HEK293 (cell line): ENCODE results near the gene UBR1.

Experiments
- CTCF ChIP-seq: fragments of 450-650 bp; formaldehyde crosslinking; IDR thresholded peaks from 2 replicates; pipeline ENCODE4 v1.5.1; 2016; ENCODE audit warnings: missing biosample characterization, missing genetic modification characterization
- HOXA7 ChIP-seq: sonication (generic); formaldehyde crosslinking; IDR thresholded peaks from 2 replicates; pipeline ENCODE4 v1.8.1; 2022; ENCODE audit warnings: missing genetic modification reagents, borderline replicate concordance
- SP2 ChIP-seq: fragments of 450-650 bp; formaldehyde crosslinking; IDR thresholded peaks from 2 replicates; pipeline ENCODE4 v1.5.1; 2016; ENCODE audit warnings: missing biosample characterization, missing genetic modification characterization
- ZNF24 ChIP-seq: fragments of 450-650 bp; formaldehyde crosslinking; IDR thresholded peaks from 2 replicates; pipeline ENCODE4 v1.5.1; 2016; ENCODE audit warnings: missing biosample characterization, missing genetic modification characterization
- ZNF366 ChIP-seq: fragments of 450-650 bp; formaldehyde crosslinking; conservative IDR thresholded peaks from 2 replicates; pipeline ENCODE4 v1.5.1; 2016; ENCODE audit warnings: missing biosample characterization, missing genetic modification characterization
- ZNF48 ChIP-seq: fragments of 450-650 bp; formaldehyde crosslinking; IDR thresholded peaks from 2 replicates; pipeline ENCODE4 v1.5.1; 2016; ENCODE audit warnings: missing biosample characterization, missing genetic modification characterization
- ZNF549 ChIP-seq: fragments of 450-650 bp; IDR thresholded peaks from 2 replicates; pipeline ENCODE4 v1.5.1; 2018; ENCODE audit warnings: missing biosample characterization, missing genetic modification characterization, mild to moderate bottlenecking, inconsistent platforms, moderate library complexity
- ZNF664 ChIP-seq: fragments of 450-650 bp; formaldehyde crosslinking; IDR thresholded peaks from 2 replicates; pipeline ENCODE4 v1.5.1; 2016; ENCODE audit warnings: missing biosample characterization, missing genetic modification characterization

GRCh38 chr15:42931702-42932486, 173.9 kb downstream of the UBR1 start:
- TF ChIP-seq SP2 (no peak), CTCF (tag by site-specific recombination) (no peak), ZNF24 (tag by site-specific recombination) (no peak), ZNF48 (no peak), ZNF664 (tag by site-specific recombination) (no peak), HOXA7 (CRISPR knock-in tag) (no peak), ZNF366 (tag by site-specific recombination) (no peak), ZNF549 (tag by site-specific recombination) (no peak)
